Stimulated activated CD8-positive, alpha-beta memory T cell treated with anti-CD3 and anti-CD28 coated beads, Interleukin-15, amount 100 ng/mL, for 24 hours (primary cell): ENCODE data around the gene WFS1.

ENCODE experiments used
- DNase-seq: peaks from one replicate; pipeline ENCODE4 v3.0.0-alpha.2; 2020; ENCODE audit warnings: low read depth

Gene WFS1, protein sequence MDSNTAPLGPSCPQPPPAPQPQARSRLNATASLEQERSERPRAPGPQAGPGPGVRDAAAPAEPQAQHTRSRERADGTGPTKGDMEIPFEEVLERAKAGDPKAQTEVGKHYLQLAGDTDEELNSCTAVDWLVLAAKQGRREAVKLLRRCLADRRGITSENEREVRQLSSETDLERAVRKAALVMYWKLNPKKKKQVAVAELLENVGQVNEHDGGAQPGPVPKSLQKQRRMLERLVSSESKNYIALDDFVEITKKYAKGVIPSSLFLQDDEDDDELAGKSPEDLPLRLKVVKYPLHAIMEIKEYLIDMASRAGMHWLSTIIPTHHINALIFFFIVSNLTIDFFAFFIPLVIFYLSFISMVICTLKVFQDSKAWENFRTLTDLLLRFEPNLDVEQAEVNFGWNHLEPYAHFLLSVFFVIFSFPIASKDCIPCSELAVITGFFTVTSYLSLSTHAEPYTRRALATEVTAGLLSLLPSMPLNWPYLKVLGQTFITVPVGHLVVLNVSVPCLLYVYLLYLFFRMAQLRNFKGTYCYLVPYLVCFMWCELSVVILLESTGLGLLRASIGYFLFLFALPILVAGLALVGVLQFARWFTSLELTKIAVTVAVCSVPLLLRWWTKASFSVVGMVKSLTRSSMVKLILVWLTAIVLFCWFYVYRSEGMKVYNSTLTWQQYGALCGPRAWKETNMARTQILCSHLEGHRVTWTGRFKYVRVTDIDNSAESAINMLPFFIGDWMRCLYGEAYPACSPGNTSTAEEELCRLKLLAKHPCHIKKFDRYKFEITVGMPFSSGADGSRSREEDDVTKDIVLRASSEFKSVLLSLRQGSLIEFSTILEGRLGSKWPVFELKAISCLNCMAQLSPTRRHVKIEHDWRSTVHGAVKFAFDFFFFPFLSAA

DNA sequence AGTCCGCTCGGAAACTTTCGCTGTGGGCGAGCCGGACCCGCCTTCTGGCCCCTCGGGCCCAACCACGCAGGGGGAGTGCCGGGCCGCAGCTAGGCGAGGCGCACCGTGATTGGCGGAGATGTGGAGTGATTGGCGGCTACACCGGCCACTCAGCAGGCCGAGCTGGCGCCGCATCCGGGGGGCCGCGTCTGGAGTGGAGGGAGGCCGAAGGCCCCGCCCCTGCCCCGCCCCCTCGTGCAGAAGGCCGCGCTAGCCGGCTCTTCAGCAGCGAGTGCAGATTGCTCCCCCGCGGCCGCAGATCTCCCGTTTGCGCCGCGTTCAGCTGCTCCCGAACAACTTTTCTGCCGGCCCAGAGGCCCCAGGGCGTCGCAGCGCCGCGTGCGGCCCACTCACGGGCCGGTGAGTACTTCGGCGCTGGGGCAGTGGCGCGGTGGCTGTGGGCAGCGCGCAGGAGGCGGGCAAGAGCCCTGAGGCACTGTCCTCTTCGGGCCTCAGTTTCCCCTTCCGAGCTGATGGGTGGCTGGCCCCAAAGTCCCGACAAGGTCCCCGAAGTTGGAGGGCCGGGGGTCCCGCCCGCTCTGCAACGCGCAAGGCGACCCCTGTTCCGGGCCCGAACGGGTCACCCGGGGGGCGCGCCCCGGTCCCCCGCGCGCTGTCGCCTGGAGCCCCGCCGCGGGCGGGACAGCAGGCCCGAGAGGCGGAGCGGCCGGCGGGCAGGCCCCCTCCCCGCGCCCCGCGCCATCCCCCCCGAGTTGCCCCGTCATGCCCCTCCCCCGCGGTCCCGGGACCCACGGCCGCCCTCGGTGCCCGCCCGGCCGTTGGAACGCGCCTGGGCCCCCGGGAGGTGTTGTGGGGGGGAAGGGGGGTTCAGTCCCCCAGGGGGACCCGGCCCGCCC lies at the start of gene WFS1:
TSS of gene WFS1 (plus strand) at position 235 of the 896 bp plus-strand sequence. CDS start 7,606 bp downstream, outside the sequence.
- DNase-seq: peak; percentile 93

DNA sequence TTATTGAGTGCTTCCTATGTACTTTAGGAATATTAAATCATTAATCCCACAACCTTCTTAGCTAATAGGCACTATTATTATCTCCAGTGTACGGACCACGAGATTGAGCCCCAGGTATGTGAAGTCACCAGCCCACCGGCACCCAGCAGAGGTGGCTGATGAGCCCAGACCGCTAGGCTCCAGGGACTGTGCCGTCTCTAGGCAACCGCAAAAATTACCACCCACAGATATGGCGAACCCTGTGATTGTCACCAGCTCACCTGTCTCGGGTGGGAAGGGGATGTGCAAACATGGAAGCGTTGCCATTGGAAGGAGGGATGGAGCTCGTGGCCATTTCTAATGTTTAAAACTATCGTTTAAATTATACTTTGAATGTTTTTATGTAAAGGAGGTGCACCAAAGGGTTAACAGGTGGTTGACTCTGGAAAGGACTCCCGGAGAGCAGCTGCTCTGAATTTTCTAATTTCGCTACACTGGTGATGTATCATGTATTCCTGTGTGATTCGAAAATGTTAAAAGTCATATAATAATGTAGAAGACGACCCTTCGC lies 48.3 kb upstream of the WFS1 start:
- DNase-seq: no peak

DNA sequence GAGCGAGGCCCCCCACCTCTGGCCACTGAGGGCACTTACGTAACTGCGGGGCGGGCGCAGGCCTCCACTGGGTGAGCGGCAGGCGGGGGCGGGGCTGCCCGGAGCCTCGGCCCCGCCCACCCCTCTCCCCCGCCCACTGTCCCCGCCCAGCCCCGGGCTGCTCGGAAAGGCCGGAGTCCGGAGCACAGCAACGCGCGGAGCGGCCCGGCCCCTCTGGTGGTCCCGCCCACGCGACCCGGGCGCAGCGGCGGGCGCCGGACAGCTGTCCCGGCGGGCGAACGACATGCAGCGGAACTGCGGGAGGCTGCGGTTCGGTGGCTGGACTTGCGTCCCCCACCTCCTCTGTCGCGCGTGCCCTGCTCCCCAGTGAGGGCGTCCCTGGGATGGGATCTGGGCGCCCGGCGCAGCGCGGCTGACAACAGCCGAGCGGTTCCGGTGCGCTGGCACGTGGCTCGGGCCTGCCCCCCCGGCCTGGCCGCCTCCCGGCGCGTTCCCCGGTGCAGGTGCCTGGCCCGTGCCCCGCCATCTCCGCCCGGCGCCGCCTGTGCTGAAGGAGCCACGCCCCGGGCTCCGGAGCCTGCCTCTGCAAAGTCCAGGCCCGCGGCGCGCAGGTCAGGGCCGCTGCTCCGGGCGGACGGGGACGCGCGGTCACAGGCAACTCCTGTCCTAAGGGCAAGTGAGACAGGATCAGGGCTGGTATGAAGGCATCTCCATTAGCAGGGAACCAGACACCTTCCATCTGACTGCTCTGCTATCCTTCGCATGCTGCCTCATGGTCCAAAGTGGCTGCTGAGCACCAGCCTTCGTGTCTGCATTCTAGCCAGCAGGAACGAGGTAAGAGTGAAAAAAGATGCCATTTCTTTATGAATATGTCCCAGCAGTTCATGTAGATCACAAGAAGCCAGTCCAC lies 47.5 kb upstream of the WFS1 start:
- no peak for DNase-seq

DNA sequence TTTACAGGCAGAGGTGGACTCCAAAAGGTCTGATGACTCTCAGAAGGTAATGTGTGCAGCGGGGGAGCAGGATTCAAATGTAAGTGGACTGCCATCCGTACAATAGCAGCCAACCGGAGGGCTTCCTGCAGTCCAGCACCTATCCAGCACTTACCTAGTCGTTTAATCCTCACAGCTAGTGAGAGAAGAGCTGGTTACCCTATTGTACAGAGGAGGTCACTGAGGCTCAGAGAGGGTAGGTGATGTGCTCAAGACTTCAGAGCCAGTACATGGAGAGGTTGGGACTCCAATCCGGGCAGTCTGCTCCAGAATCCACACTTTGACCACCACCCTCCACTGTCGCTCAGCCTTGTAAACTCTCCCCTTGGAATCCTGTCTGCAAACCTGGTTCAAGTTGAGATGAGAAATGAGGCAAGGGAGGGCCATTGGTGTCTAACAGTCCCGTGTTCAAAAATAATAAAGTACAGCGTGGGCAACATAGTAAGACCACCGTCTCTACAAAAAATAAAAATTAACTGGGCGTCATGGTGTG lies 46.8 kb upstream of the WFS1 start:
- DNase-seq: no peak

DNA sequence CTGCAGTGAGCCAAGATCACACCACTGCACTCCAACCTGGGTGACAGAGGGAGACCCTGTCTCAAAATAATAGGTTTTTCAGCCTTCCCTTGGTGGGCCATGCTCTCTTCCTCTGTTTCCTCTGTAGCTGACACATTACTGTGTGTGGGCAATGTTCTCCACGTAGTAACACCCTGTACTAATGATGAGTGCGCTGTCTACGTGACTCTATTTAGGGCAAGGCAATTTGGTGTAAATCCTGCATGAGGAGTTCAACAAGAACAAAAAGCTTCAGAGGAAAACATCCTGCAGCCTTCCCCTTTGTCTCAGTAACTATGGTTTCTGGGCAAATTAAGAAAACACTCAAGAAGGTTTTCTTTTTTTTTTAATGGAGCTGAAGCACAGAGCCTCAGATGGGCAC lies 44.9 kb upstream of the WFS1 start:
- DNase-seq: no peak

DNA sequence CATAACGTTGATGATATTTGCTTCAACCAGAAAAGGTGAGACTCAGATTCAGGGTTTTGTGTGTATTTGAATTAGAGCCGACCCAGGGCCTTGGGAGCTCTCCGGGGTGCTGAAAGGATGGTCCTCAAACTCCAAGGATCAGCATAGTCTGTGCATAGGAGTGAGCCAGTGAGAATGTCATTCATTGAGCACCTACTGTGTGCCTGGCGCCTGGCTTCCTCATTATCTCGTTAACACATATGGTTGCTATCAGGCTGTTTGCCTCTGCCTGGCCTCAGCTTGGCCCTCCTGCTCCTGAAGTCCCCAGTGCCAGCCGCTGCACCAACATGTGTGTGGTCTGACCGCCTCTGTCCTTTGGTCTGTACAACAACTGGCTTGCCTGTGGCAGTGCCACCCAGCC lies 44.2 kb upstream of the WFS1 start:
- no peak for DNase-seq

DNA sequence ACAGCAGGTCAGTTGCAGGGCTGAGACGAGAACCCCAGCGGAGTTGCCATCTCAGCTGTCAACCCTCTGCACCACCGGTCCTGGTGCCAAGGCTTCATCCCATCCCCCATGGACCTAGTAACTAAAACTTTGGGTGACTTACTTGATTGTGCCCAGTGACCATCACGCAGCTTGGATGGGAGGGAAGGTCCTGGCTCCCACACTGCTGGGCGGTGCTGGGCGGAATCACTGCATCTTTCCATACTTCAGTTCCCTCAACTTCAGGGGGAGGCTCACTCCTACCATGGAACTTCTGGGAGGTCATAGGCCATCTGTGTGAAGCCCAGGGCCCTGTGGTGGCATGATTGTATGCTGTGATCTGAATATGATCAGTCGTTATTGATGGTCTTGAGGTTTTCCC lies 43.1 kb upstream of the WFS1 start:
- no peak for DNase-seq

DNA sequence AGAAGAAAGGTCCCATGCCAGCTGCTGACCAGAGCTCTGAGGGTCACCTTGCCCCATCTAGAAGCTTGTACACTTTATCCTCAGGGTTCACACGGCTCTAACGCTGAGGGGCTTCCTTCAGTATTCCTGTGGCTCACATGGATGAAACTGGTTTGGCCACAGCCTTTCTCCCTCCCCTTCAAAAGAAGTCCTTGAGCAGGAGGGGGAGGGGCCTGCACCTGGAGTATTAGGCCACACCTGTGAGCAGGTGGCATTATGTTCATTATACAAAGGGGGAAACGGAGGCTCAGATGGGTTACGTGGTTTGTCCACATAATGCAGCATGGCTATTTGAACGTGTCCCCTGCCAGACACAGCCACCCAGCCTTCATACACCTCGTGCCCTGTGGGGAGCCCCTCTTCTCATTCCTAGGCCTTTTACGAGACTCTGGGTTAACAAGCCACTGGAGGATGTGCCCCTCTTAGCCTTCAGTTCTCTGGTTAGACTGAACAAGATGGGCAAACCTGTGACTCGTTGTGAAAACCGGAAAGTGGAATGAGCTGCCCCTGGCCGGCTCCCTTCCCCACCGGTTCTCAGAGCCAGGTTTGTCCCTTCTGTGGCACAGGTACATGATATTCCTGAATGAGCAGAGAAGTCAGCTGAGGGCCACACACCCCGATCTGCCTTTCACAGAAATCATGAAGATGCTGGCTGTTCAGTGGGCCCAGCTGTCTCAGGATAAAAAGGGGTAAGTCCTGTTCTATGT lies 42.1 kb upstream of the WFS1 start:
- DNase-seq: no peak

DNA sequence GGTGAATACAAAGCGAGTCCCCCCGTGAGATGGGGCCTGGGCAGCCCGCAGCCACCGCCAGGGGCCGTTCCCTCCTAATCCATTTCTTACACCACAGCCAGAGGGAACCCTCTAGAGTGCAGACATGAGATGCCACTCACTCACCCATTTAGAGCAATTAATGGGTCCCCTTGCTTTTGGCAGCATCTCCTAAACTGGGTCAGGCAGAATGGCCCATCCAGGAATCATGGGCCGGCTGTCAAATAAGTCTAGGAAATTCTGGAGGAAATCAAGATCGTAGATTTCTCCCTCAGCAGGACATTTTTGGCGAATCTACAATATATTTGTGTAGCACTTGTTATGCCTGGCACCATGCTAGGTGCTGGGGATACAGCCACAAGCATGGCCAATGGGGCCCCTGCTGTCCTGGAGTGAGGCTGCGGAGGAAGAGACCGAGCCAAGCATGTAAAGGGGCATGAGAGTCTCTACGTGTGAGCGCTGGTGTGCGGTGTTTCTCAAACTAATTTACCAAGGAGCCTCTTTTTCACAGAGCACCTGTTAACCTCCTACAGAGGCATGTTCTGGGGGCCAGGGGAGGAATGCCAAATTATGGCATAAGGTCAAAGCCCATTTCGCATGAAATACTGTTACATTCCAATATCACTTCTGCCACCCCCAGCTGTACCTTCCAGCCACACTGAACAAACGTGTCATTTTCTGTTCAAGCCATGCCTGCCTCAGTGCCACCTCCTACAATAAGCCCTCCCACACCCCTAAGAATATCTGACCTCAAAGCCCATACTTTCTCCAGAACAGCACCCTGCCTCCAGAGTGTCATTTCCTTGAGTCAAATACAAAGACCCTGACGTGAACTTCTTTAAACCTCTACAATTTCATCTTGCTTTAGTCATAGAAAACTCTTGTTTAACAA lies 41.2 kb upstream of the WFS1 start:
- DNase-seq: no peak

DNA sequence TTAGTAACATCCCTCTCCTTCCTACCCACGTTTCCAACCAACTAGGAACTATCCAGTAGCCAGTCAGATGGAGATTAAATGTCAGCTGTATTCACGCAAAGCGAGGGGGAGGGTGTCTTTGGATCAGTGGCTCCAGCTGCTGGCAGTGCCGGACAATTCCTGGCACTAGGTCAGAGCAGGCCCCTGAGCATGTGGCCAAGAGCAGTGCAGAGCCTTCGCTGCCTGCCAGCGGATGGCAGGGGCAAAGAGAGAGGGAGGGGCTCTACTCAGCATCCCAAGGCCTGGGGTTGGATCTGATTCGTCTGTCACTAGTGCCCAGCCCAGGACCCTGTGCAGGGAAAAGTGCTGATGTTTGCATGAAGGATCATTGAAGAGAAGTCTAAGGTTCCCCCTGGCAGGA lies 40.6 kb upstream of the WFS1 start:
- no peak for DNase-seq

DNA sequence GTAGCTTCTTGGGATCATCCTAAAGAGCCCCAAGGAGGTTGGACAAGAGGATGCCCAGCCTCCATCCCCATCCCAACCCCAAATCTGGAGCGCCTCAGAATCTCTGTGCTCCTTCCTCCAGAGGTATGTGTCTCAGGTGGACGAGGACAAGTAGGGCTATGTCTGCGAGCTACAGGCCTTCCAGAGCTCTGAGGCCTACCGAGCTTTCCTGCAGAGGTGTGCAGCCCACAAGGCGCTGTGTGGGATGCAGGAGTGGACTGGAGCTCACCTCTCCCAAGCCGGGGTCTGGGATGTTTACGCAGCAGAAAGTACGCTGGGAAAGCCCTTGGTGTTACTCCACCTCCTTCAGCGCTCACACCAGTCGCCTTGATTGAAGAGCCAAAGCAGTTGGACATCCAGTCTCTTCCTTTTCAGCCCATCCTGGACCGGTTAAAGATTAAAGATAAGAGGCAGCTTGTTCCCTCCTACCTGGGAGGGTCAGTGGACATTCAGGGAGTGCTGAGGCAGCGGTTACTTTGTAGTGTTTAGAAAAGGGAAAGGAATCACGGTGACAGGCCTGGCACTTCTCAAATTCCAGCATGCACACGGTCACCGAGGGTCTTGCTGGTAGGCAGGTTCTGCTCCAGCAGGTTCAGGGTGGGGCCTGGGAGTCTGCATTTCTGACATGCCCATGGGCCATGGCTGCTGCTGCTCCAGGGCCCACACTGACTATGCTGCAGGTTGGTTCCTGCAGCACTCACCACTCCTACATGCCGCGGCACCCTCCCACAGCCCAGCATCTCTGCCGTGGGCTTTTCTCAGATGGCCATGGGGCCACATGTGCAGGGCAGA lies 39.8 kb upstream of the WFS1 start:
- no peak for DNase-seq

DNA sequence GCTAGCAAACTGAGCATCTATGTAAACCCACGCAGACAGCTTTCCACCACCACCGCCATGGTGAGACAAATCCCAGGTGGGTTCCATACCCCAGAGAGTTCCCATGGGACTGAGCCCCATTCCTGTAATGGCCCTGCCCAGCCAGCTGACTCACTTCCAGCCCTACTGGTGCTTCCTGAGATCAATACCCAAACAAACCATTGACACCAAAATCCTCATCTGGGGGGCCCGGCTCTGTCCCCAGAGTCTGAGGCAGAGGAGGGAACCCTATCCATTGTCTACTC lies 39.2 kb upstream of the WFS1 start:
- DNase-seq: no peak

DNA sequence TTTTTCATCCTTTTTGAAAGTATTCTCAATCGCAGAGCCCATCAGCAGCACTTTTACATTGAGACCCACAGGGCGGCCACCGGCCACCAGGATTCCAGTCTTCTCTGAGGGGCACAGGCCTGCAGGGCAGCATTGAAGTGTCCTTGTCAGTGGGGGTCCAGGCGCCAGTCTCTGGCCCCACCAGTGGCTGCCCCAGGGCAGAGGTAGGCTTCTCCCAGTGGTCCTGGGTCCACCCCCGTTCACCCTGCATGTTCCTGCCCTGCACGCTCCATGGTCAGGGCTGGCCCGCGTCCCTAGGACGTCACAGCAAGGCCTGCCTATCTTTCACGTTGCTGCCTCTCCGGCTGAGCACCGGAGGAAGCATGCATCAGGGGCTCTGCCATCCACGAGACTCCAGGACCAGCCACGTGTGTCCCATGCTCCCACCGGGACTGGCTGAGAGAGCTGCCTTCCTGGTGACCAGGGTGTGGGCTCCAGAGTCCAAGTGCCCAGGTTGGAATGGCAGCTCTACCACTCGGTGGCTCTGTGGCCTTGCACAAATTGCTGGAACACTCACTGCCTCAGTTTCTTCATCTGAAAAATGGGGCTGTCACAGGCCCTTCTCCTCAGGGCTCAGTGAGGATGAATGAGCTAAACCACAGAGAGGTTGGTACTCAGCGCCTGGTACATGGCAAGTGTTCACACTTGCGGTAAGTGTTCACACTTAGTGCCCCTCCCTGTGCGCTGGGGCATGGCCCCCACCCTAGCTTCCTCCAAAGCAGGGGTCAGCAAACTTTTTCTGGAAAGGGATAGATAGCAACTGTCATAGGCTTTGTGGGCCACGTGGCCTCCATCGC lies 38.6 kb upstream of the WFS1 start:
- no peak for DNase-seq

DNA sequence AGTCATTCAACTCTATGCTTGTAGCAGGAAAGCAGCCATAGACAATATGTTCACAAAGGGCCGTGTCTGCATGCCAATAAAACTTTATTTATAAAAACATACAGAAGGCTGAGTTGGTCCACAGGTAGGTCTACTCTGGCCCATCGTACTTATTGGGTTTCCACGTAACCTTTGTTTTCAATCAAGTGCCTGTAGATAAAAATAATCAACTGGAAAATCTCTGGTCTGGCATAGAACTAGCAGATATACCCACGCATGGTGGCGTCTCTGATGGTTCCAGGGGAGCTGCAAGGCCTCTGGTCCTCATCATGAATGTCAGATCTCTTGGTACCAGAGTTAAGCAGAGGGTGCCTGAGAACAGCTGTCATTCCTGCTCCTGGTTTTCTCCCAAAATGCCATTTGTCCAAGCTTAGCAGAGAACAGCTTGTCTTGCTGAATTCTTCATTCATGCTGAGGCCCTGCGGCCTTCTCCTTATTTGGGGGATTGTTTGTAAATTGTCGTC lies 37.9 kb upstream of the WFS1 start:
- DNase-seq: no peak

DNA sequence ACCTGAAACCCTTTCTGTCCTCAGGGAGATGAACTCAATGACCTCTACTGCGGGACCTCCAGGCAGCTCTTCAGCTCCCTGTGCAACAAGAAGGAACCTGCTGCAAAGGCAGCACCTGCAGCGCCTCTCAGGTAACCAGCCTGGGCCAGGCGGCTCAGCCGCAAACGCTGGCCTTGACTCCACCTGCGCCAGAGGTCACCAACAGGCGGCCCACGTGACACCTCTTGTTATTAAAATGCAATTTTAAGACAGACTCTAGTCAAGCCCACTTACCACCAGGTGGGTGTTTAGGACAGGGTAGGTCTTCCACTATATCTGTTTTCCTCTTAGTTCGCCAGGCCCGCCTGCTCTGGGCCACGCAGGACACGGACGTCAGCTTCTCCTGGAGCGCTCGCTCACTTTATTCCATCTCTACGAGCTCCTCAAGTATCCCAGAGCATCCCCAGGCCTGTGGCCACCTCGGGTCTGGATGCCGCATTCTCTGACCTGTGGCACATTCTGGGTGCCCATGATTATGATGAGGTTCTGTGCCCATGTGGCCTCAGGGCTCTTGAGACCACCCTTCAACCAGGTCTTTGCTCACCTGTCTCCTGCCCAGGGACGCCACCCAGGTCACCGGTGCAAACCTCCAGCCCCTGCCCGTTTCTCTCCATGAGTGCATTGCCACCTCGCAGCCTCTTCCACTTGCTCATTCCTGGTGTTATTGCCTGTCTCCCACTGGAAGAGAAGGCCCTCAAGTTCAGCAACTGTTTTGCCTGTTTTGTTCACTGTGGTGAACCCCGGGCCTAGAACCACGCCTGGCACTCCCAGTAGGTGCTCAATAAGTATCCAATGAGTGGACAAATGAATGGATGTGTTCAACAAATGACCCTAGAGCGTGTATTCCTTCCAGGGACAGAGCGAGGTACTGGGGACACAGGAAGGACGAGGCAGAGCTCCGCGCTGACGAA lies 36.5 kb upstream of the WFS1 start:
- no peak for DNase-seq

DNA sequence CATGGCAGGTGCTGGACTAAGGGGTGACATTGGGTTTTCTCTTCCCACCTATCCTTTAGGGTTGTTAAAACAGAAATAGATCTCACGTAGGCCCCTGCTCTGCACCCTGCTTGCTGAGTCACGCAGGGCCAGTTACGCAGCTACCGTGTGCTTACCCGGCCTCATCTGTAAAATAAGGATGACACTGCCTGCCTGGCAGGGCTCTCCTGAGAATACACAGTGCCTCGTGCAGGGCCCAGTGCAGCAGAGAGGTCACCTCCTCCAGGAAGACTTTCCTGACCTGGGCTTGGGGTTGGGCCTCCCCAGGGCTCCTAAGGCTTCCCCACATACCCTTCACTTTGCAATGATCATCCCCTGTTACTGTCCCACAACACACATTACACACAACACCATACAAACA lies 35.7 kb upstream of the WFS1 start:
- DNase-seq: no peak
